ENCODE measurements around the gene CCDC27. TPM values are rescaled to one million over a fixed set of nuclear protein-coding genes. Genes with fewer than 3 reads are reported as not detected.

Gene CCDC27
- total and polyA plus RNA-seq, 2 of the 8 experiments (the other 6 are each of a cell fraction or from before 2014, with no cell fraction given): 0.15 TPM; not detected in 1

- TF ChIP-seq CHD7 (IDR thresholded peaks at IDR 0.05; ENCODE audit: insufficient replicate concordance, low read length): no peak
- no peak for TF ChIP-seq CTCF (IDR thresholded peaks at IDR 0.05; ENCODE audit: control extremely low read depth in 1 of 3, insufficient read depth in 1 of 3, low read depth in 1 of 3, low read length in 3 of 3)
- no peak for TF ChIP-seq SIX5 (IDR thresholded peaks at IDR 0.05; ENCODE audit: low read depth, low read length)
- no peak for TF ChIP-seq SP2 (IDR thresholded peaks at IDR 0.05; ENCODE audit: low read length)
- TF ChIP-seq ASH2L (IDR thresholded peaks at IDR 0.05; ENCODE audit: low read length): no peak
- TF ChIP-seq CEBPB (IDR thresholded peaks at IDR 0.05; ENCODE audit: low read depth, low read length): no peak
- TF ChIP-seq TAF1 (IDR thresholded peaks at IDR 0.05; ENCODE audit: low read depth, low read length): no peak
- TF ChIP-seq RAD21 (IDR thresholded peaks at IDR 0.05 in 1 of 2, conservative IDR thresholded peaks at IDR 0.05 in 1 of 2; ENCODE audit: low read depth in 2 of 2, low read length in 2 of 2): no peak
- TF ChIP-seq POLR2AphosphoS5 (IDR thresholded peaks at IDR 0.05; ENCODE audit: low read depth, low read length): no peak
- no peak for TF ChIP-seq RFX5 (IDR thresholded peaks at IDR 0.05; ENCODE audit: borderline replicate concordance, low read depth, low read length)
These were observed 57.4 kb downstream of the CCDC27 start (continued) for GRCh38 chr1:3809680-3810079.

Data from H1 (cell line).